GM19238 (cell line): ENCODE results near the gene MYH13.
"Not testable (repeated sequence)": the region's sequence is repeated elsewhere in the genome, so short reads cannot be mapped to it uniquely, and the experiment has no call there.

Source experiments
- DNase-seq: peaks from one replicate; pipeline ENCODE4 v3.0.0; 2011; ENCODE audit warnings: low spot score; ENCODE audit not compliant: insufficient read length

The MYH13 gene

GRCh38 chr17:10304758-10305300, 68.0 kb downstream of the MYH13 start:
- DNase-seq = no peak

- no peak for DNase-seq
These were observed 75.1 kb downstream of the MYH13 start for GRCh38 chr17:10297691-10298090.

- DNase-seq = peak; percentile 48
These were observed 77.0 kb downstream of the MYH13 start for GRCh38 chr17:10295728-10296343.

GRCh38 chr17:10294180-10294579, 78.6 kb downstream of the MYH13 start:
- DNase-seq = no peak

GRCh38 chr17:10292057-10292937, 80.5 kb downstream of the MYH13 start:
- DNase-seq = no peak

- not testable (repeated sequence) for DNase-seq
These were observed 81.2 kb downstream of the MYH13 start for GRCh38 chr17:10291576-10291975.

GRCh38 chr17:10290041-10290440, 82.8 kb downstream of the MYH13 start:
- DNase-seq = no peak

- no peak for DNase-seq
These were observed 86.5 kb downstream of the MYH13 start for GRCh38 chr17:10286324-10286723.

- no peak for DNase-seq
These were observed 86.9 kb downstream of the MYH13 start for GRCh38 chr17:10285896-10286295.

GRCh38 chr17:10280068-10280467, 92.7 kb downstream of the MYH13 start:
- no peak for DNase-seq

- no peak for DNase-seq
These were observed 94.6 kb downstream of the MYH13 start for GRCh38 chr17:10278218-10278617.

- DNase-seq = no peak
These were observed 96.4 kb downstream of the MYH13 start for GRCh38 chr17:10276436-10276835.

- DNase-seq = no peak
These were observed 97.4 kb downstream of the MYH13 start for GRCh38 chr17:10275418-10275817.

GRCh38 chr17:10271106-10271562, 101.7 kb downstream of the MYH13 start:
- no peak for DNase-seq

GRCh38 chr17:10270258-10270657, 102.5 kb downstream of the MYH13 start:
- no peak for DNase-seq

- DNase-seq = no peak
These were observed 104.8 kb downstream of the MYH13 start for GRCh38 chr17:10268005-10268404.

GRCh38 chr17:10266296-10266876, 106.4 kb downstream of the MYH13 start:
- DNase-seq = no peak

- no peak for DNase-seq
These were observed 107.6 kb downstream of the MYH13 start for GRCh38 chr17:10265100-10265810.

- DNase-seq = no peak
These were observed 108.8 kb downstream of the MYH13 start for GRCh38 chr17:10264051-10264450.

- no peak for DNase-seq
These were observed 110.4 kb downstream of the MYH13 start for GRCh38 chr17:10262451-10262850.

- no peak for DNase-seq
These were observed 111.7 kb downstream of the MYH13 start for GRCh38 chr17:10261098-10261497.
